GM10266 (cell line): ENCODE data around the gene FBXO44.

Source experiments
- DNase-seq: peaks from one replicate; pipeline ENCODE4 v3.0.0; 2012; ENCODE audit errors: extremely low spot score
- CTCF ChIP-seq: IDR thresholded peaks from 2 replicates; pipeline ENCODE4 v1.5.1; 2012; ENCODE audit warnings: mild to moderate bottlenecking, low read depth; ENCODE audit not compliant: control insufficient read depth, insufficient read depth; ENCODE audit errors: missing control alignments

The FBXO44 gene

GRCh38 chr1:11697188-11697892 is 42.7 kb downstream of the FBXO44 start:
- no peak for DNase-seq
- no peak for TF ChIP-seq CTCF

DNA sequence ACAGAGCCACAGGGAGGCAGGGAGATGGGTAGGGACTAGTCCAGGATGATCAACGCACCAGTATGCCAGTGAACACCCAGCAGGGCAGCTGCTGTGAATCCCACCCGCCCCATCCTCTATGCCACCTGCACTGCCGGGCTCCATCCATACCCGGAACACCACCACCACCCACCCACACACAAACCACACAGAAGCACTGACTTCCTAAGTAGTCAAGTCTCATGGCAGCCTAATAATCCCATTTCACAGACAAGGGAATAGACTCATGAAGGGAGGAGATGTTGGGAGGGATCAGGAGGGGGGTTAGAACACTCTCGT is 43.2 kb downstream of the FBXO44 start:
- DNase-seq = no peak
- TF ChIP-seq CTCF = no peak

GRCh38 chr1:11700601-11701467 is 46.2 kb downstream of the FBXO44 start:
- TF ChIP-seq CTCF = no peak
- DNase-seq = no peak

DNA sequence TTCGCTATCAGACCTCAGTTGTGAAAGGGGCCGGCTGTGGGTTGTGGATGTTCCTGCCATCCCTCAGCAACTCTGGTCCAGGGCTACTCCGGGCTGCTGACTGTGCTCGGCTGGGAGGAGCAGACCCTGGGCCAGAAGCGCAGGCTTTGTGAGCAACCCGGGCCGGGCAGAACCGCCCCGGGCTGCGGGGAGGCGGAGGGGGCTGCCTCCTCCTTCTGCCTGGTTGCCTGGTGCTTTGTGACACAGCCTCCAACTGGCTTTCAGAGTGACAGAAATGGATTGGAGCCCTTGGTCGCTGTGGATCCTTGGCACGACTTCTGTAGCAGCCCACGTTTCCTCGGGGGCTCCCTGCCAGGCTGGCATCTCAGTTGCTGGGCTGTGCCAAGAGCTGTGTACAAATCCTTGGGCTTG is 46.9 kb downstream of the FBXO44 start:
- TF ChIP-seq CTCF = no peak
- no peak for DNase-seq

DNA sequence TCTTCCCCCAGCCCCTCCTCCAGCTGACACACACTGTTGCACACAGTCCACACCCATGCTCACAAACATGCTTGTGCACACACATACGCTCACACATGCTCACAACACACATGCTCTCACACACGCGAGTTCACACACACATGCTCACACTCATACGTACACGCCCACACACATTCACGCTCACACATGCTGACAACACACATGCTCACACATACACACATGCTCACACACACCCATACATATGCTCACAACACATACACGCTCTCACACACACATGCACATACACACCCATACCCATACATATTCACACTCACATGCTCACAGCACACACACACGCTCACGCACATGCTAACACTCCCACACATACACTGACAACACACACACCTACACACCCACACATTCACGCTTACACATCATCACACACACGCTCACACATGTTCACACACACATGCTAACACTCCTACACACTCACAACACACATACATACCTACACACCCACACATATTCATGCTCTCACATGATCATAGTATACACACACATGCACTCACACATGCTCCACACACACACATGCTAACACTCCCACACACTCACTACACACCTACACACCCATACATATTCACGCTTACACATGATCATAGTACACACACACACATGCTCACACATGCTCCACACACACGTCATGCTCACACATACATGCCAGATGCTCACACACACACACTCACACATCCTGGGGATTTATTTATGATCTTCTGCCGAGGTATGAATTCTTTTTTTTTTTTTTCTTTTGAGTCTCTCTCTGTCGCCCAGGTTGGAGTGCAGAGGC is 47.5 kb downstream of the FBXO44 start:
- no peak for DNase-seq
- TF ChIP-seq CTCF = no peak

- no peak for DNase-seq
- no peak for TF ChIP-seq CTCF
Observed at GRCh38 chr1:11703357-11704193, 48.9 kb downstream of the FBXO44 start.
